COLO668 (cell line): ENCODE data around the gene SPACA9.
A peak's percentile ranks its signal among the peaks of the same experiment; 100 is the strongest.

Experiments used
- DNase-seq: peaks from one replicate; lab custom pipeline; 2025; ENCODE audit not compliant: unreplicated experiment; lab: John Stamatoyannopoulos, UW

Gene SPACA9

GRCh38 chr9:132878695-132879456, at the start of gene SPACA9:
Gene SPACA9 (plus strand): TSS chr9:132878898. CDS start chr9:132883948, 5,050 bp downstream.
- peak; percentile 39 for DNase-seq

GRCh38 chr9:132832171-132832881, 46.4 kb upstream of the SPACA9 start:
- DNase-seq: no peak

- DNase-seq: no peak
Observed at GRCh38 chr9:132833550-132834121, 45.1 kb upstream of the SPACA9 start.

GRCh38 chr9:132834343-132834742, 44.4 kb upstream of the SPACA9 start:
- DNase-seq: no peak

GRCh38 chr9:132837501-132838286, 41.0 kb upstream of the SPACA9 start:
- DNase-seq: no peak

GRCh38 chr9:132838291-132838690, 40.4 kb upstream of the SPACA9 start:
- no peak for DNase-seq

- no peak for DNase-seq
Observed at GRCh38 chr9:132840980-132841379, 37.7 kb upstream of the SPACA9 start.

- no peak for DNase-seq
Observed at GRCh38 chr9:132842124-132843044, 36.3 kb upstream of the SPACA9 start.

- DNase-seq: no peak
Observed at GRCh38 chr9:132846109-132846917, 32.4 kb upstream of the SPACA9 start.

- DNase-seq: no peak
Observed at GRCh38 chr9:132846918-132847515, 31.7 kb upstream of the SPACA9 start.

GRCh38 chr9:132849185-132849706, 29.5 kb upstream of the SPACA9 start:
- DNase-seq: peak; percentile 6

- no peak for DNase-seq
Observed at GRCh38 chr9:132853482-132853881, 25.2 kb upstream of the SPACA9 start.

- DNase-seq: no peak
Observed at GRCh38 chr9:132854832-132855231, 23.9 kb upstream of the SPACA9 start.

- no peak for DNase-seq
Observed at GRCh38 chr9:132855904-132856303, 22.8 kb upstream of the SPACA9 start.

GRCh38 chr9:132857031-132857430, 21.7 kb upstream of the SPACA9 start:
- no peak for DNase-seq

- DNase-seq: no peak
Observed at GRCh38 chr9:132857616-132858342, 20.9 kb upstream of the SPACA9 start.

- DNase-seq: no peak
Observed at GRCh38 chr9:132858751-132859150, 19.9 kb upstream of the SPACA9 start.

GRCh38 chr9:132861666-132862065, 17.0 kb upstream of the SPACA9 start:
- DNase-seq: no peak
